Omental fat pad (tissue), 4 donors: Measurements from ENCODE around the gene PTPRM. TPM values are rescaled to one million over a fixed set of nuclear protein-coding genes. Genes with fewer than 3 reads are reported as not detected.

Experiments
- ATAC-seq: fragments of 150-250 bp; one replicate; pipeline ENCODE4 v1.9.1; 2016; ENCODE audit warnings: mild to moderate bottlenecking, moderate library complexity; ENCODE audit not compliant: low FRiP score
- DNase-seq: peaks from one replicate; pipeline ENCODE4 v3.0.0-alpha.2; 2019; ENCODE audit warnings: low spot score
- total RNA-seq, 4 donors: library from RNA; depleted of rRNA; stranded (reverse); fragments of >200 nt; gene quantifications; one replicate each; pipeline ENCODE4 v1.1.0, GENCODE V29; 2016
- TF ChIP-seq, protein P1 (sequence below), 3 donors: fragments of 450-650 bp; IDR thresholded peaks; one replicate each; pipeline ENCODE4 v1.5.1; 2016 to 2017; ENCODE audit warnings: antibody characterized with exemption in 3 of 3, mild to moderate bottlenecking in 3 of 3, moderate library complexity in 2 of 3

Gene PTPRM
- total RNA-seq, 4 donors from 2014 or later: 64.8 to 238 (median 144) TPM

DNA sequence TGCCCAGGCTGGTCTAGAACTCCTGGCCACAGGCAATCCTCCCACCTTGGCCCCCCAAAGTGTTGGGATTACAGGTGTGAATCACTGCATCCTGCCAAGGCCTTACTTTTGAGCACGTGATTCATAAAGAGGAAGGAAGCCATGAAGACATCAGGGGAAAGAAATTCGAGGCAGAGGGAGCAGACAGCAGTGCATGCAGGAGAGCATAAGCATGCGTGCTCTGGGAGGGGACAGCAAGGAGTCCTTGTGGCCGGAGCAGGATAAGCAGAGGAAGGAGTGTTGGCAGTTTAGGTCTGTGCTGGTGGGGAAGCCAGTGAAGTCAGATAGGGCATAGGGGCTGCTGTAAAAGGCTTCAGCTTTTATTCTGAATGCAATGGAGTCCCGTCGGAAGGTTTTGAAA, 641.6 kb downstream of the PTPRM start:
- TF ChIP-seq, protein P1, sequence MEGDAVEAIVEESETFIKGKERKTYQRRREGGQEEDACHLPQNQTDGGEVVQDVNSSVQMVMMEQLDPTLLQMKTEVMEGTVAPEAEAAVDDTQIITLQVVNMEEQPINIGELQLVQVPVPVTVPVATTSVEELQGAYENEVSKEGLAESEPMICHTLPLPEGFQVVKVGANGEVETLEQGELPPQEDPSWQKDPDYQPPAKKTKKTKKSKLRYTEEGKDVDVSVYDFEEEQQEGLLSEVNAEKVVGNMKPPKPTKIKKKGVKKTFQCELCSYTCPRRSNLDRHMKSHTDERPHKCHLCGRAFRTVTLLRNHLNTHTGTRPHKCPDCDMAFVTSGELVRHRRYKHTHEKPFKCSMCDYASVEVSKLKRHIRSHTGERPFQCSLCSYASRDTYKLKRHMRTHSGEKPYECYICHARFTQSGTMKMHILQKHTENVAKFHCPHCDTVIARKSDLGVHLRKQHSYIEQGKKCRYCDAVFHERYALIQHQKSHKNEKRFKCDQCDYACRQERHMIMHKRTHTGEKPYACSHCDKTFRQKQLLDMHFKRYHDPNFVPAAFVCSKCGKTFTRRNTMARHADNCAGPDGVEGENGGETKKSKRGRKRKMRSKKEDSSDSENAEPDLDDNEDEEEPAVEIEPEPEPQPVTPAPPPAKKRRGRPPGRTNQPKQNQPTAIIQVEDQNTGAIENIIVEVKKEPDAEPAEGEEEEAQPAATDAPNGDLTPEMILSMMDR (IDR thresholded peaks at IDR 0.05): no peak
- DNase-seq (no peak), ATAC-seq (no peak)

DNA sequence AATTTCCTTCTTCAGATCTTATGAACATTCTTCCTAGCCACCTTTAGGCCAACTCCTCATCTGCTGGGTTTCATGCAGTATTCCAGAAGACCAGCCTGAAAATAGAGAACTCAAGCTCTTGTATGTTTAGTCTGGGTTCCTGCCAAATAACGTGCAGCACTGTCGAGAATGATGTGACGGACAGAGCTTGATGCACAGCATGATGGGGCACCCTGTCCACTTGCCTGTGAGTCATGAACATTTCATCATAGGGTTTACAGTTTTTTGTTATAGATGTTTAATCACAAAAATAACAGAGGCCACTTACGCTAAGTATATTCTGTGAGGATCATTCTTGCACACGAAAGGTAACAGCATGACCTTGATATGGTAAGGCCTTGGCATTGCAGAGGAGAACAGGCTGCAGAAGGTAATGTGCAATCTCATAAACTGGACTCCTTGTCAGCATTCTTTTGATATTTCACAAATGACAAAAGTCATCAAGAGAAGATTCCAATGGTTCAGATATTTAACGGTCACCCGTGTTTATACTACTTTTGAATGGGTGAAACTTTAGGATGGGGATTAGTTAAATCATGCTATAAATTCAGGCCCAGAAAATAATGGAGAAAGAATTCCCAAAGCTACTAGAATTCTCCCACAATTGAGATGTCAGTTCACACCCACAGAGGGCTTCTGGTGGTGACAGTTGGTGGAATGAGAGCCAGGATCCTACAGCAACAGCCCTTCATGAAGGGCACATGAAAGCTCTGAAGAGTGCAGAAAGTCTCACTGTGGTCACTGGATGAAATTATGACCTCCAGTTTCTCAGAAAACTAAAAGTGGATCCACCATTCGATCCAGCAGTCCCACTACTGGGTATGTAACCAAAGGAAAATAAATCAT, 646.0 kb downstream of the PTPRM start:
- TF ChIP-seq, protein P1 (IDR thresholded peaks at IDR 0.05): no peak
- no peak for DNase-seq
- no peak for ATAC-seq

DNA sequence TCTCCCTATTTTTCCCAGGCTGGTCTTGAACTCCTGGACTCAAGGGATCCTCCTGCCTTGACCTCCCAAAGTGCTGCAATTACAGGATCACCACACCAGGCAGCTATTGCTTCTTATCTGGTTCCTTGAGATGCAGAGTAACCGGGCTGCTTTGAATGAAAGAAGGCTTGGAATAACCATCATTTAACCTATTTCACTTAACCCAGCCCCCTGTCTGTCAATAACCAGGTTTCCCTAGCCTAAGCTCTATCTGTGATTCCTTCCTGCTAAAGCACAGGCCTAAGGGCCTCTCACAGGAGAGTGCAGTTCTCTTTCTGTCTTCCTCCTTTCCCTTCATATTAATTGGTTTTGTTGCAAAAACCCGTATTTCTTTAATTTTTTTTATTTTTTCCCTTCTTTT, 648.6 kb downstream of the PTPRM start:
- DNase-seq (no peak), ATAC-seq (no peak)
- TF ChIP-seq, protein P1 (IDR thresholded peaks at IDR 0.05): no peak

DNA sequence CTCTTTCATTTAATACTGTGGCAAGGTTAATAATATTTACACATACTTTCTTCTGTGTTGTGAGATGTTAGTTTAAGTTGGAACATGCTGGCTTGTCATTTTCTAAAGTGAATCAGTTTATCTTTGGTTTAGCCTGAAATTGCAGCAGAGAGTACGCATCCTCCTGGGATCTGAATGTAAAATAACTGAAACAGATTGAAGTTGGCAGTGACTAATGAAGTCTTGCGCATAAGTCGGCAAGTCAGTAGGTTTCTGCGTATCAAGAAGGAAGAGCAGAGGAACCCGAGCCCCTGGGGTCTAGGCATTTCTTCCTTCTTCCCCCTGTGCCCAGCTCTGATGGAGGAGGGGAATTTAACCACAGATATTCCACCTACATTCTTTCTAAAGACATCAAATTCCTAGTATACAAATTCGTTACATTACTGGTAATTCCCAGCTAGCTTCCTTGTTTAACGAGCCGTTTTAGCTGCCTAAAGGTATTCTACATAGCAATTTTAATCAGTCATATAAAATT, 650.0 kb downstream of the PTPRM start:
- no peak for DNase-seq
- TF ChIP-seq, protein P1 (IDR thresholded peaks at IDR 0.05): no peak
- ATAC-seq: no peak

DNA sequence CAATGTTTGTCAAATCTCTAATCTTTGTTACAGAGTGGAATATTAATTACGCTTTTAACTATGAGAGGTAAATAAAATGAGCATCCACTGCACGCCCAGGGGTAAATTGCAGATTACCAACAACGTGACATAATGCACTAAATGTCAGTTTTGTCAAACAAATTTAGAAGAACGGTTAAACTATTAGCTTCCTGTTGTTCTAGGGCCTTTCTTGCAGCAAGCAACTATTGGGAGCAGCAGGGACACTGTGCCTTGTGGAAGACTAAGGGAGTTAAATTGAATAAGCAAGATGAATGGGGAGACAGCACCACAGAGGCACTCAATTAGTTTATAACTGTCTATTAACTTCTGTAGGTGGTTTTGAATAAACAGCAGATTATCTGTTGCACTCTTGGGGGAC, 651.1 kb downstream of the PTPRM start:
- no peak for DNase-seq
- no peak for ATAC-seq
- TF ChIP-seq, protein P1 (IDR thresholded peaks at IDR 0.05): no peak

DNA sequence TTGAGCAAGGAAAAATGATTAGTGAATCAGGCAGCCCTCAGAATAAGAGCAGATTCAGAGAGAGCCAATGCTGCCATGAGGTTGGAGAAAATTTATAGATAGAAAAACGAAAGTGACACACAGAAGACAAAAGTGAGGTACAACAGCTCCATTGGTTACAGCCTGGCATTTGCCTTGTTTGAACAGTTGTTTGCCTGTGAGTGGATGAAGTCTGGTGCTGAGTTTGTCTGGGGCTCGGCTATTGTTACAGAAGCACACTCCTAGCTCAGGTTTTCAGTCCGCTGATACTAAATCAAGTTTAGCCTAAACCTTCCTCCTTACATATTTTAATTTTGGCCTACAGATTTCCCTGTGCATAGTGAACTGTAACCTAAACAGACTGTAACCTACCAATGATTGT, 654.3 kb downstream of the PTPRM start:
- no peak for ATAC-seq
- DNase-seq: no peak
- TF ChIP-seq, protein P1 (IDR thresholded peaks at IDR 0.05): no peak

DNA sequence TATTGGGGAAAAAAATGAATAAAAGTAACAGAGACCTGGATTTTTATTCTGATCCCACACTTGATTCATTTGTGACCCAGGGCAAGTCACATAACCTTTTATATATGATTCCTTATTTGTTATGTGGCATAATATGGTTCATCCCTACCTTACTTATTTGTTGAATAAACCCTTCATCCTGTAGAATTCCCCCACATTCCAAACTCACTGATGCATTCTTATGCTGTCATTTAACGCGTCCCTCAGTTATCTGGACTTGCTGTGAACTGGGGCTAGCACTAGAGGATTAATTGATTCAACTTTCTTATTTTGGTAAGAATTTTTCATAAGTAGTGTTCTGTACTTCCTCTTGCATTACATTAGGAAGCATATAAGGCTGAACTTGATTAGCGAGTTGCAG, 657.5 kb downstream of the PTPRM start:
- TF ChIP-seq, protein P1 (IDR thresholded peaks at IDR 0.05): no peak
- ATAC-seq: no peak
- DNase-seq: no peak
